ENCODE results near the gene NR4A1. TPM values are rescaled to one million over a fixed set of nuclear protein-coding genes. Genes with fewer than 3 reads are reported as not detected.

Gene NR4A1
- total RNA-seq, 1 donor from 2014 or later = 5.5 TPM

- DNase-seq (ENCODE audit: low read depth) = no peak
These were observed 6.7 kb downstream of the NR4A1 start for GRCh38 chr12:52057638-52058576.

GRCh38 chr12:52058631-52059361 lies 7.6 kb downstream of the NR4A1 start:
- peak; percentile 16 for DNase-seq (ENCODE audit: low read depth)

- DNase-seq (ENCODE audit: low read depth) = no peak
These were observed 8.6 kb downstream of the NR4A1 start for GRCh38 chr12:52059582-52060497.

GRCh38 chr12:52060498-52061177 lies 9.4 kb downstream of the NR4A1 start:
- DNase-seq (ENCODE audit: low read depth) = no peak

- no peak for DNase-seq (ENCODE audit: low read depth)
These were observed 10.4 kb downstream of the NR4A1 start for GRCh38 chr12:52061470-52062166.

GRCh38 chr12:52062167-52063081 lies 11.2 kb downstream of the NR4A1 start:
- DNase-seq (ENCODE audit: low read depth) = no peak

- DNase-seq (ENCODE audit: low read depth) = no peak
These were observed 12.1 kb downstream of the NR4A1 start for GRCh38 chr12:52063082-52063924.

DNA sequence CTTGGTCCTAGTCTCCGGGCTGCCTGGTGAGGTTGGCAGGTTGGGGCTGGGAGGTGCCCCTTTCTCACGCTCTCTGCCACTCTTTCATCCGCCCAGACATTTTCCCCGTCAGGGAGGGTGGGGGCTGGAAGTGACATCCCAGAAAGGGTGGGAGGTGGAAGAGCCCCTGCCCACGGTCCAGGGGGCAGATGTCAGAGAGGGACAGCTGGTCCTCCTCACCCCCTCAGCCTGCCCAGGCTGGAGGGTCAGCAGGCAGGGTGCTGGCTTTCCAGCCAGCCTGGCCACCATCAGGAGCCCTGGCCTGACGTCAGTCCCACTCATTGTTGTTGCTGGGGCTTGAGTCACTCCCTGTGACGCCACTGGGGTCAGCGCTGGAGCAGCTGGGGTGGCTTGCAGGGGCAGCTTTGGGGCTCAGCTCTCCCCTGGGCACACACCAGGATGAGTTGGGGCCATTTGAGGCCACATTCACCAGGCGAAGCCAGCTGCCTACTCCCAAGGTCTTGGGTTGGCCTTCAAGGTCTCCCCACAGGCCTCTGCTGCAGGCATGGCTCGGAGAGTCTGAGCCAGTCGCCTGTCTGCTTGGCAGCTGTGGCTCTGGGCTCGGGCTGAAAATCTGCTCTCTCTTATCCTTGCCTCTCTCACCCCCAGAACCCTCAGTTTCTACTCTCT lies 12.9 kb downstream of the NR4A1 start:
- DNase-seq (ENCODE audit: low read depth) = peak; percentile 96

- DNase-seq (ENCODE audit: low read depth) = no peak
These were observed 15.3 kb downstream of the NR4A1 start for GRCh38 chr12:52066346-52067080.

GRCh38 chr12:52067081-52067374 lies 15.8 kb downstream of the NR4A1 start:
- DNase-seq (ENCODE audit: low read depth) = no peak

DNA sequence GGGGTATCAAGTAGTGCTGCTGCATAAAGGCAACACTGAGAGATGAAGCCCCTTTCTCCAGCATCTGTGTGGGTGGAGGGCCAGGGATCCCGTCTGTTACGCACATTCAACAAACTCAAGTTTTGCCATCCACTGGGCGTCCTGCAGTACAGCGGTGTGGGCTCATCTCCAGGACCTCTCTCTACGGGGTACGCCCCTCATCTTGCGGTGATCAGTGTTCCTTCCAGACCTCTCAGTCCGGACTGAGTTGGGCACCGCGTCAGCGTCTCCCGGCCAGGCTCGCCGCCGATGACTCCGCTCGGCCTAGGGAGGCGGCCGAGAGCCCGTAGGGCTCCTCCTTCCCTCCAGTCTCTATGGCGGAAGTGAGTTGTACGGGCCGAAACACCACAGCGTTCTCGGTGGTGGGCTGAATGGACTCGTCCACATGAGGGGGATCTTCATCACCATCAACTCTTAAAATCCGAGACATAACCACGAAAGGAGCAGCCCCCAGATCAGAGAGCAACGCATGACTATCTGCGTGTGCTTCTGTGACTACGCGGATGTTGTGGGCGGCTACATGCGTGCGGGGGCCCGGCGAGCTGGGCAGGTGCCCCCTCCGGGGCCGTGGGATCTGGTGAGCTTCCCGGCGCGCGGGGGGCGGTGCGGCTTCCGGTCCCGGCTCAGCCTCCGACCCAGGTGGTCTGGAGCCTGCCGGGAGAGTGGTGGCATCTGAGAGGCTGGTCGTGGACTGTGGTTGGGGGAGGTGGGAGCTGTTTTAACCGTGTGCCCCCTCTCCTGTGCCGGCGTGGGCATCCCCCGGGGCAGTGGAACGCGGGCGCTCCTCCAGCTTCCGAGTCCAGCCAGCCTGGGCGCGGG lies 18.3 kb downstream of the NR4A1 start, which contains the start of gene ATG101:
TSS of gene ATG101 (plus strand) at position 652 of the 858 bp plus-strand sequence. CDS start 3,673 bp downstream, outside the sequence.
- DNase-seq (ENCODE audit: low read depth) = peak; percentile 94

GRCh38 chr12:52070185-52070925 lies 19.1 kb downstream of the NR4A1 start:
- DNase-seq (ENCODE audit: low read depth) = peak; percentile 70

- peak; percentile 72 for DNase-seq (ENCODE audit: low read depth)
These were observed 22.5 kb downstream of the NR4A1 start for GRCh38 chr12:52073531-52074381.
